HG03565 (cell line): ENCODE results near the gene CPNE2.
"Not testable (repeated sequence)": the region's sequence is repeated elsewhere in the genome, so short reads cannot be mapped to it uniquely, and the experiment has no call there.

Source experiments
- ATAC-seq: cut with Tn5 transposase; IDR thresholded peaks from one replicate; pipeline ENCODE4 v1.9.1; 2021; ENCODE audit warnings: mild to moderate bottlenecking, moderate library complexity; ENCODE audit not compliant: unreplicated experiment

CPNE2 gene

GRCh38 chr16:57189527-57189926 is 97.1 kb downstream of the CPNE2 start:
- not testable (repeated sequence) for ATAC-seq

GRCh38 chr16:57190136-57190535 is 97.8 kb downstream of the CPNE2 start:
- no peak for ATAC-seq

- no peak for ATAC-seq
Observed at GRCh38 chr16:57191056-57191571, 98.7 kb downstream of the CPNE2 start.

- ATAC-seq = no peak
Observed at GRCh38 chr16:57192146-57192545, 99.8 kb downstream of the CPNE2 start.

GRCh38 chr16:57192720-57193486 is 100.5 kb downstream of the CPNE2 start:
- ATAC-seq = no peak

GRCh38 chr16:57194512-57194911 is 102.1 kb downstream of the CPNE2 start:
- no peak for ATAC-seq

- no peak for ATAC-seq
Observed at GRCh38 chr16:57196286-57196685, 103.9 kb downstream of the CPNE2 start.

- ATAC-seq = no peak
Observed at GRCh38 chr16:57196753-57197152, 104.4 kb downstream of the CPNE2 start.
